Cardiac fibroblast (primary cell): ENCODE results near the gene LINC01488.

Experiments used
- DNase-seq, 2 donors: peaks; one replicate each; pipeline versions ENCODE4 v3.0.0 to v3.0.0-alpha.2; 2010; ENCODE audit warnings: low read depth in 2 of 2
- H3K4me3 ChIP-seq, 2 donors: replicated peaks in 1 of 2; 1 replicate in 1 of 2; 2 replicates in 1 of 2; pipeline ENCODE4 v1.5.1; 2011; ENCODE audit warnings: low read depth in 2 of 2, low read length in 2 of 2, mild to moderate bottlenecking in 2 of 2, moderate library complexity in 1 of 2
- TF ChIP-seq, protein P1 (sequence below): IDR thresholded peaks from one replicate; pipeline ENCODE4 v1.5.1; 2011; ENCODE audit warnings: low read depth, mild to moderate bottlenecking, low read length, inconsistent platforms

The LINC01488 gene

GRCh38 chr11:69446108-69446507, 35.4 kb upstream of the LINC01488 start:
- no peak overlapping the region for H3K4me3 ChIP-seq
- TF ChIP-seq, protein P1, sequence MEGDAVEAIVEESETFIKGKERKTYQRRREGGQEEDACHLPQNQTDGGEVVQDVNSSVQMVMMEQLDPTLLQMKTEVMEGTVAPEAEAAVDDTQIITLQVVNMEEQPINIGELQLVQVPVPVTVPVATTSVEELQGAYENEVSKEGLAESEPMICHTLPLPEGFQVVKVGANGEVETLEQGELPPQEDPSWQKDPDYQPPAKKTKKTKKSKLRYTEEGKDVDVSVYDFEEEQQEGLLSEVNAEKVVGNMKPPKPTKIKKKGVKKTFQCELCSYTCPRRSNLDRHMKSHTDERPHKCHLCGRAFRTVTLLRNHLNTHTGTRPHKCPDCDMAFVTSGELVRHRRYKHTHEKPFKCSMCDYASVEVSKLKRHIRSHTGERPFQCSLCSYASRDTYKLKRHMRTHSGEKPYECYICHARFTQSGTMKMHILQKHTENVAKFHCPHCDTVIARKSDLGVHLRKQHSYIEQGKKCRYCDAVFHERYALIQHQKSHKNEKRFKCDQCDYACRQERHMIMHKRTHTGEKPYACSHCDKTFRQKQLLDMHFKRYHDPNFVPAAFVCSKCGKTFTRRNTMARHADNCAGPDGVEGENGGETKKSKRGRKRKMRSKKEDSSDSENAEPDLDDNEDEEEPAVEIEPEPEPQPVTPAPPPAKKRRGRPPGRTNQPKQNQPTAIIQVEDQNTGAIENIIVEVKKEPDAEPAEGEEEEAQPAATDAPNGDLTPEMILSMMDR: no peak
- peak in 1 of 2 donors; percentile 17 for DNase-seq

GRCh38 chr11:69447786-69448185, 33.7 kb upstream of the LINC01488 start:
- DNase-seq: no peak
- no peak overlapping the region for H3K4me3 ChIP-seq
- TF ChIP-seq, protein P1: no peak

GRCh38 chr11:69448471-69449284, 32.8 kb upstream of the LINC01488 start:
- no peak for DNase-seq
- H3K4me3 ChIP-seq: no peak overlapping the region
- TF ChIP-seq, protein P1: no peak

DNA sequence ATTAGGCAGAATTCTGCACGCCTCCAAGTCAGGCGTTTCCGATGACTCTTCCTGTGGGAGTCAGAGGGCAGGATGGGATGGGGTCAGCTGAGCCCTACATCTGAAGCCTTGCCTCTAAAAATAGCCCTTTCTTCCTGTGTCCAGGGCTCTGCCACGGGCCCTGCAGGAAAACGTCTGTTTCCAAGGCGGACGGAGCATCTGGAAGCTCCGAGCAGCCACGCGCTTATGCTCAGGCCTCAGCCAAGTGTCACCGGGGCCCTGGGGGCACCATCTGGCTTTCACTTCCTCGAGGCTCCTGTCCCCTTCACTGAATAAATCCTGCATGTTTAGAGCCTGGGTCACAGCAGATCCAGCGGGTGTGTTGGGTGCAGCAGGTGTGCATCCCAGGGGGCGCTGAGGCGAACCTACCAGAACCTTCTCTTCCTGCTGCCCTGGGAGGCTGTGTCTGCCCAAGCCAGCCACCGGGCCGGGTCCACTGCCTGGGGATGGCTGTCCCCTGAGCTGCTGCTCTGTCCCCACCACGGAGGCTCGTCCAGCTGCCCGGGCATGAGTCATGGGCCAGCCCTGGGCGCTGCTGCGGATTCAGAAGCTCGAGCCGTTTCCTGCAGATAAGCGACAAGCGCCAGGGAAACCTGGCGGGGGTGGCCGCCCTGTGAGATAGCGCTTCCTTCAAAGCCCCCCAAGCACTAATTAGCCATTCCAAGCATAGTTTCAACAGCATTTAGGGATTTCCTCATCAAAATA, 32.0 kb upstream of the LINC01488 start:
- peak; percentile 58 to 62 for DNase-seq
- TF ChIP-seq, protein P1: no peak
- no peak overlapping the region for H3K4me3 ChIP-seq

DNA sequence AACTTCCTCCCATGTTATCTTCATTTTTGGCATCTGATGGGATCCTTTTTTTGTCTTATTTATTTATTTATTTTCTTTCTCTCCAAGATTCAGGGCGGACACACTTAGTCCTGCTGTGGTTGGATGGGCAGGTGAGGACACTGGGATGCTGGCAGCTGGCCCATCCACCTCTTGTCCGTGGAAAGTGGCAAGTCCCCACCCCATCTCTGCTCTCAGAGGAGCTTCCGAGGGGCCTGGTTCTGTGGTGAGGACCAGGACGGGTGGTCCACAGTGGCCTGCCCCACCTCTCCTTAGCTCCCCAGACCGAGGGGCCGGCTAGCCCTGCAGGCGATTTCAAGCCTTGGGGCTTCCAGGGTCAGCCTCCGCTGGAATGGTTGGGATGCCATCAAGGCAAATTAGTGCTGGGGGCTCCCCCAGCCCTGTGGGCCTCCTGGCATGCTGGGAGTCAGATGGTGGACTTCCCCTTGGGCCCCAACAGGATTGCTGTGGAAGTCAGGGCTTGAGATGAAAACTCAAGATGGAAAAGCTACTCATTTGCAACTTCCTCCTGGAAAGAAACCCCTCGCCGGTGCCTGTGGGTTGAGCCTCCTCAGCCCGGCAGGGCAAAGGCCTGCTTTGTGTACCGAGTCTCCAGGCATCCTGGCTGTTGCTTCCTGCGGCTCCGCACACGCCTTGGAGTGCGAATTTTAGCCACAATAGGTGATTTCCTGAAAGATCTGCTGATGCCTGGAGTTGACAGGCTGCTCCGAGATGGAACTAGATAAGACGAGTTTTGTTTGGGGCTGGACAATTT, 31.2 kb upstream of the LINC01488 start:
- no peak overlapping the region for H3K4me3 ChIP-seq
- TF ChIP-seq, protein P1: no peak
- no peak for DNase-seq

GRCh38 chr11:69450857-69451220, 30.6 kb upstream of the LINC01488 start:
- DNase-seq: no peak
- no peak overlapping the region for H3K4me3 ChIP-seq
- TF ChIP-seq, protein P1: no peak
